DMS79 treated with DMSO at 0.1 percent for 48 hours (cell line): ENCODE results near the gene ZNF346.
"Not testable (repeated sequence)": the region's sequence is repeated elsewhere in the genome, so short reads cannot be mapped to it uniquely, and the experiment has no call there.

Experiments
- DNase-seq: peaks from one replicate; lab custom pipeline; 2025; lab: John Stamatoyannopoulos, UW

Gene ZNF346

DNA sequence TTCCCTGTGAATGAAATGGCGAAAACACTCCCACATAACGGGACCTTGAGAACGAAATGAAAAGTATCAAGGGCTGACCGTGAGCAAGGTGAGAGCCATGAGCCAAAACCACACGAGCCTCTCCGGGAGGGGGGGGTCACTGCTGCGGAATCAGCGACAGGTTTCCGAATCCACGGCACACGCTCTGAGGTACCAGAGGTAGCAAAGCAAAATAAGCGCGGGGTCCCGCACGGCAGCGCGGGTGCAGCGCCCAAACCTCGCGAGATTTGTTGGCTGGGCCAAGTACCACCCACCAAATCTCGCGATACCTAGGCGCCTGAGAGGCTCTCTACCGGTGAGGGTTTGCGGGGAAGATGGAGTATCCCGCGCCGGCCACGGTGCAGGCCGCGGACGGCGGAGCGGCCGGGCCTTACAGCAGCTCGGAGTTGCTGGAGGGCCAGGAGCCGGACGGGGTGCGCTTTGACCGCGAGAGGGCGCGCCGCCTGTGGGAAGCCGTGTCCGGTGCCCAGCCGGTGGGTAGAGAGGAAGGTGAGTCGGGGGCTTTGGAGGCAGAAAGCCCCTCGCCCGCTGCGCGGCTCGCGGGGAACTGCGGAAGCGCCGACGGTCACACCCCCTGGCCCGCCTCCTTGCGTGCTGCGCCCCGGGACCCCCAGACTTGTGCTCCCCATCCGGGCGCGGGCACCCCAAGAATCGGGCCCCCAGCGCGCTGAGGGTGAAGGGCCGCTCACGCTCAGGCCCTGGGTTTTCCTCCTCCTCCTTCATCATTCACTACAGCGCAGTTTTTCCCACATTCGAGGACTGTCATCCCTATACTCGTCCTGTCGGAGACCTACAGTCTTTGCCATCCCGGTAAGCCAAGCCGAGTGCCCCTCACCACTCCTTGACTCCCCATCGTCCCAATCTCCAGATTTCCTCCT is at the start of gene ZNF346:
Gene ZNF346, plus strand, starts transcription at position 311 of the 917 bp plus-strand sequence. Its CDS starts 43 bp downstream, at position 354.
- DNase-seq = peak; percentile 65

DNA sequence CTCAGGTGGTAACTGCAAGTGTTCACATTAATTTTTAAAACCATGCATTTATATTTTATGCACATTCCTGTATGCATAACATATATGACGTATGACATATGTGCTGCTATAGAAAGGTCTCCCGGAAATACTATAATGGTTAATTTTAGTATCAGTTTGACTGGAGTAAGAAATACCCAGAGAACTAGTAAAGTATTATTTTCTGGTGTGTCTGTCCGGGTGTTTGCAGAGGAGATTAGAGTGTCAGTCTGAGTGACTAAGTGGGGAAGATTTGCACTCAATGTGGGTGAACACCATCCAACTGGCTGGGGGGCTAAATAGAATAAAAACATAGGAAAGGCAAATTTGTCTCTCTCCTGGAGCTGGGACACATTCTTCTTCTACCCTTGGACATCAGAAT is 42.8 kb upstream of the ZNF346 start:
- no peak for DNase-seq

GRCh38 chr5:176980818-176981217 is 41.7 kb upstream of the ZNF346 start:
- DNase-seq = no peak

GRCh38 chr5:176983112-176983511 is 39.4 kb upstream of the ZNF346 start:
- not testable (repeated sequence) for DNase-seq

- DNase-seq = not testable (repeated sequence)
Measured at GRCh38 chr5:176983593-176983992, 38.9 kb upstream of the ZNF346 start.

DNA sequence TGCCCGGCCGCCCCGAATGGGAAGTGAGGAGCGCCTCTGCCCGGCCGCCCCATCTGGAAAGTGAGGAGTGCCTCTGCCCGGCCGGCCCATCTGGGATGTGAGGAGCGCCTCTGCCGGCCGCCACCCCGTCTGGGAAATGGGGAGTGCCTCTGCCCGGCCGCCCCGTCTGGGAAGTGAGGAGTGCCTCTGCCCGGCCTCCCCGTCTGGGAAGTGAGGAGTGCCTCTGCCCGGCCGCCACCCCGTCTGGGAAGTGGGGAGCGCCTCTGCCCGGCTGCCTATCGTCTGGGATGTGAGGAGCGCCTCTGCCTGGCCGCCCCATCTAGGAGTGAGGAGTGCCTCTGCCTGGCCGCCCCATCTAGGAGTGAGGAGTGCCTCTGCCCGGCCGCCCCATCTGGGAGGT is 38.3 kb upstream of the ZNF346 start:
- not testable (repeated sequence) for DNase-seq

DNA sequence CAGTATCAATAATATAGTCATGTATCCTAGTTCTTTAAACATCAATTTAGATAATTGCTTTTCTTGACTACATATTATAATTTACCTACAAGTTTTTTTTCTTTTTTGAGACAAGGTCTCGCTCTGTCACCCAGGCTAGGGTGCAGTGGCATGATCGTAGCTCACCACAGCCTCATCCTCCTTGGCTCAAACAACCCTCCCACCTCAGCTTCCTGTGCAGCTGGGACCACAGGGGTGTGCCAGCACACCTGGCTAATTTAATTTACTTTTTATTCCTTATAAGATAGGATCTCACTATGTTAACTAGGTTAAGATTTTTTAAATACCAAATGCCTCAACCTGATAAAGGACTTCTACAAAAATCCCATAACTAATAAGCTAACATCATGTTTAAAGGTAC is 37.0 kb upstream of the ZNF346 start:
- DNase-seq = no peak

GRCh38 chr5:176986280-176986679 is 36.2 kb upstream of the ZNF346 start:
- no peak for DNase-seq

DNA sequence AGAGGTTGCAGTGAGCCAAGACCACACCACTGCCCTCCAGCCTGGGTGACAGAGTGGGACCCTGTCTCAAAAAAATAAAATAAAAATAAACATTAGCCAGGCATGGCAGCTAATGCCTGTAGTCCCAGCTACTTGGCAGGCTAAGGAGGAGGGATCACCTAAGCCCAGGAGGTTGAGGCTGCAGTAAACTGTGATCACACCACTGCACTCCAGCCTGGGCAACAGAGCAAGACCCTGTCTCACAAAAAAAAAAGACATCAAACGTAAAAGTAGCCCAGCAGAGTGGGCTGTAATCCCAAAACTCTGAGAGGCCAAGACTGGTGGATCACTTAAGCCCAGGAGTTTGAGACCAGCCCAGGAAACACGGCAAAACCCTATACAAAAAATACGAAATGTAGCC is 34.9 kb upstream of the ZNF346 start:
- DNase-seq = no peak

DNA sequence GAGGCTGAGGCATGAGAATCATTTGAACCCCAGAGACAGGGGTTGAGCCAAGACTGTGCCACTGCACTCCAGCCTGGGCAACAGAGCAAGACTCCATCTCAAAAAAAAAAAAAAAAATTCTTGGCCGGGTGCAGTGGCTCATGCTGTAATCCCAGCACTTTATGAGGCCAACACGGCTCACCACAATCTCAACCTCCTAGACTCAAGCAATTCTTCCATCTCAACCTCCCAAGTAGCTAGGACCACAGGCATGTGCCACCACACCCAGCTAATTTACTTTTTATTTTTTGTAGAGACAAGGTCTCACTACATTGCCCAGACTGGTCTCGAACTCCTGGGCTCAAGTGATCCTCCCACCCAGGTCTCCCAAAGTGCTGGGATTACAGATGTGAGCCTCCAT is 29.4 kb upstream of the ZNF346 start:
- DNase-seq = not testable (repeated sequence)

- DNase-seq = no peak
Measured at GRCh38 chr5:176994460-176995121, 27.9 kb upstream of the ZNF346 start.

DNA sequence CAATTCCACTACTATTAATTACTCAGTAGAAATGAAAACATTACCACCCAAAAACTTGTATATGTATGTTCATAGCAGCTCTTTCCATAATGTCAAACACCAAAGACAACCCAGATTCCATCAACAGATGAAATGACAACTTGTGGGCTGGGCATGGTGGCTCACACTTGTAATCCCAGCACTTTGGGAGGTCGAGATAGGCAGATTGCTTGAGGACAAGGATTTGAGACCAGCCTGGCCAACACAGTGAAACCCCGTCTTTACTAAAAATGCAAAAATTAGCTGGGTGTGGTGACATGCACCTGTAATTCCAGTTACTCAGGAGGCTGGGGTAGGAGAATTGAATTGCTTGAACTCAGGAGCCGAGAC is 27.4 kb upstream of the ZNF346 start:
- DNase-seq = no peak

DNA sequence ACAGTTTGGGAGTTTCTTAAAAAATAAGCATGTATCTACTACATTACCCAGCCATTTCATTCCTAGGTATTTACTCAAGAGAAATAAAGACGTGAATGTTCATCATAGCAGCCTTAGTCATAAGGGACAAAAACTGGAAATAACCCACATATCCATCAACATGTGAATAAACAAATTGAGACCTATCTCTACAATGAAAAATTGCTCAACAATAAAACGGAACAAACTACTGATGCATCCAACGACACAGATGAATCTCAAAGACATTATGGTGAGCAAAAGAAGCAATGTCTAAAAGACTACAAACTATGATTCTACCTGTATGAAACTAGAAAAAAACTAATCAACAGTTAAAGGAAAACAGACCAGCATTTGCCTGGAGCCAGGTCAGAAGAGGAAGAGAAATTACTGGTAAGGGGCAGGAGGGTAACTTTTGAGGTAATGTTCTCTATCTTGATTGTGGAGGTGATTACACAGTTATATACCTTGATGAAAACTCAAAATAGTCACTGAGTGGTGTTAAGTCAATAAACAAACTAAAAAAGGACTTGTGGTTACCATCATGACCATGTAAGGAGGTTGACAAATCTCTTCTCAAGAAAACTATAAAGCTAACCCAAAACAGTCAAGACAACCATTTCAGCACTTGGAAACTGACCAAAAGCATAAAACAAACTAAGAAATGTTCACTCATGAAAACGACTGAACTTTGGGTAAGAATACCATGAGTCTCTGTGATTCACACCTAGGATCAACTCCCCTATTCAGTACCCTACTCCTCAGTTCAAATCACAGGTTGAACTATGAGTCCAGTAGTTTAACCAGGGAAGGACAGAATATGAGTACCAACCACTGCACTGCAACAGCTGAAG is 26.4 kb upstream of the ZNF346 start:
- no peak for DNase-seq

DNA sequence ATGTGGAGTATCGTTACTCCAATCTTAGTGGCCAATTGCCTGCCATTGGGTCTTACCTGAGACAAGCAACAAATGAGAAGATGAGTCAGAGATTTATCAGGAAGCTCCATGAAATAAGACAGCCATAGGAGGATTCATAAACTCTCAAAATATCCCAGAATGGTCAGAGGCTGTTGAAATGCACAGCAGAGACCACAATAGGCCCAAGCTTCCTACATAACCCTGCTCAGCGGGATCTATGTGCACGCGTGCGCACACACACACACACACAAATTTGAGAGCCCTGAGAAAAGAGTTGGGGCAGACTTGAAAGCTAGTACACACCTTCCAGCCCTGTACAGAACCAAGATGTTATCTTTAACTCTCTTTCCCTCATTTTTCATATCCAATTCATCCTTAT is 25.7 kb upstream of the ZNF346 start:
- DNase-seq = no peak

DNA sequence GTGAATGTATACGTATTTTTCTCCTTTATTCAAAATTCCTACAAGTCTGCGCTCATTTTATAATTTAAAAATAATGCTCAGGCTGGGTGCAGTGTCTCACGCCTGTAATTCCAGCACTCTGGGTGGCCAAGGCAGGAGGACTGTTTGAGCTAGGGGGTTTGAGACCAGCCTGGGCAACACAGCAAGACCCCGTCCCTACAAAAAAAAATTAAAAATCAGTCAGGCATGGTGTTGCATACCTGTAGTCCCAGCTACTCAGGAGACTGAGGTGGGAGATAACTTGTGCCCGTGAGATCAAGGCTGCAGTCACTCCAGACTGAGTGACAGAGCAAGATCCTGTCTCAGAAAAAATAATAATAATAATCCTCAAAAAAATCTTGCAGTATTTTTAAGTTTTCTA is 23.7 kb upstream of the ZNF346 start:
- DNase-seq = no peak

DNA sequence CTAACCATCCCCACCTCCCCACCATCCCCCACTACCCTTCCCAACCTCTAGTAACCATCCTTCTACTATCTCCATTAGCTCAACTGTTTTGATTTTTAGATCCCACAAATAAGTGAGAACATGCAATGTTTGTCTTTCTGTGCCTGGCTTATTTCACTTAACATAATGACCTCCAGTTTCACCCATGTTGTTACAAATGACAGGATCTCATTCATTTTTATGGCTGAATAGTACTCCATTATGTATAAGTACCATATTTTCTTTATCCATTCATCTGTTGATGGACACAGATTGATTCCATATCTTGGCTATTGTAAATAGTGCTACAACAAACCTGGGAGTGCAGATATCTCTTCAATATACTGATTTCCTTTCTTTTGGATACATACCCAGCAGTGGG is 23.0 kb upstream of the ZNF346 start:
- DNase-seq = not testable (repeated sequence)

GRCh38 chr5:177003649-177004048 is 18.8 kb upstream of the ZNF346 start:
- no peak for DNase-seq

- no peak for DNase-seq
Measured at GRCh38 chr5:177004961-177005360, 17.5 kb upstream of the ZNF346 start.

- peak; percentile 6 for DNase-seq
Measured at GRCh38 chr5:177005619-177006264, 16.8 kb upstream of the ZNF346 start.

- peak; percentile 61 for DNase-seq
Measured at GRCh38 chr5:177006265-177006972, 16.1 kb upstream of the ZNF346 start, which contains the start of gene UIMC1. Gene UIMC1, minus strand, starts transcription at chr5:177006779. Its CDS starts 24,164 bp downstream, at chr5:176982615.

DNA sequence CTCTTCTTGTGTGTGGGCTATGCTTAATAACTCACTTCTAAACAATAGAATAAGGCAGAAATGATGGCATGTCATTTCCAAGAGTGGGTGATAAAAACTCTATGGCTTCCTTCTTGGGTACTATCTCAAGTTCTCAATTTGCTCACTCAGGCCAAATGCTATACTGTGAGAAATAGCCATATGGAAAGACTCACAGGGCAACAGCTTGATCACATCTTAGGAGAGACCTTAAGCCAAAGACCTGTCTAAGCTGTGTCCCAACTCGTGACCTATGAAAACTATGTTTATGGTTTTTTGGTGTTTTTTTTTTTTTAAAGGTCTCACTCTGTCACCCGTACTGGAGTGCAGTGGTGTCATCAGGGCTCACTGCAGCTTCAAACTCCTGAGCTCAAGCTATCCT is 13.8 kb upstream of the ZNF346 start:
- no peak for DNase-seq
